HG03108 (cell line): ENCODE data around the gene MAP2K5.

ENCODE experiments used
- ATAC-seq: cut with Tn5 transposase; IDR thresholded peaks from one replicate; pipeline ENCODE4 v1.9.1; 2021; ENCODE audit warnings: moderate library complexity; ENCODE audit not compliant: unreplicated experiment

The MAP2K5 gene

GRCh38 chr15:67542420-67543347, at the start of gene MAP2K5:
TSS of gene MAP2K5 (plus strand) at chr15:67542703. CDS start at chr15:67543336, 633 bp downstream.
- ATAC-seq = peak; percentile 48

- ATAC-seq = no peak
These were observed 46.9 kb upstream of the MAP2K5 start for GRCh38 chr15:67495585-67495984.

GRCh38 chr15:67501177-67501835, 41.2 kb upstream of the MAP2K5 start:
- ATAC-seq = no peak

- ATAC-seq = no peak
These were observed 40.6 kb upstream of the MAP2K5 start for GRCh38 chr15:67501836-67502461.

- ATAC-seq = no peak
These were observed 38.4 kb upstream of the MAP2K5 start for GRCh38 chr15:67504056-67504455.

- ATAC-seq = no peak
These were observed 37.7 kb upstream of the MAP2K5 start for GRCh38 chr15:67504796-67505195.

GRCh38 chr15:67505675-67506572, 36.6 kb upstream of the MAP2K5 start:
- no peak for ATAC-seq

GRCh38 chr15:67506775-67507747, 35.4 kb upstream of the MAP2K5 start:
- no peak for ATAC-seq

- ATAC-seq = no peak
These were observed 34.1 kb upstream of the MAP2K5 start for GRCh38 chr15:67508407-67508806.

- no peak for ATAC-seq
These were observed 32.6 kb upstream of the MAP2K5 start for GRCh38 chr15:67509918-67510317.

- no peak for ATAC-seq
These were observed 31.8 kb upstream of the MAP2K5 start for GRCh38 chr15:67510597-67511190.

GRCh38 chr15:67511606-67512005, 30.9 kb upstream of the MAP2K5 start:
- no peak for ATAC-seq

- no peak for ATAC-seq
These were observed 30.4 kb upstream of the MAP2K5 start for GRCh38 chr15:67512140-67512539.

- ATAC-seq = no peak
These were observed 29.4 kb upstream of the MAP2K5 start for GRCh38 chr15:67512933-67513714.

- ATAC-seq = no peak
These were observed 27.4 kb upstream of the MAP2K5 start for GRCh38 chr15:67515090-67515489.

- no peak for ATAC-seq
These were observed 26.9 kb upstream of the MAP2K5 start for GRCh38 chr15:67515557-67515956.

- ATAC-seq = no peak
These were observed 22.0 kb upstream of the MAP2K5 start for GRCh38 chr15:67520321-67521028.
